Activated effector memory CD4-positive, alpha-beta T cell treated with anti-CD3 and anti-CD28 coated beads, Interleukin-2, amount 50 U/mL, for 16 hours (primary cell): Measurements from ENCODE around the gene PLEKHH3.

Experiments
- DNase-seq: peaks from one replicate; pipeline ENCODE4 v3.0.0-alpha.2; 2020

PLEKHH3 gene, protein sequence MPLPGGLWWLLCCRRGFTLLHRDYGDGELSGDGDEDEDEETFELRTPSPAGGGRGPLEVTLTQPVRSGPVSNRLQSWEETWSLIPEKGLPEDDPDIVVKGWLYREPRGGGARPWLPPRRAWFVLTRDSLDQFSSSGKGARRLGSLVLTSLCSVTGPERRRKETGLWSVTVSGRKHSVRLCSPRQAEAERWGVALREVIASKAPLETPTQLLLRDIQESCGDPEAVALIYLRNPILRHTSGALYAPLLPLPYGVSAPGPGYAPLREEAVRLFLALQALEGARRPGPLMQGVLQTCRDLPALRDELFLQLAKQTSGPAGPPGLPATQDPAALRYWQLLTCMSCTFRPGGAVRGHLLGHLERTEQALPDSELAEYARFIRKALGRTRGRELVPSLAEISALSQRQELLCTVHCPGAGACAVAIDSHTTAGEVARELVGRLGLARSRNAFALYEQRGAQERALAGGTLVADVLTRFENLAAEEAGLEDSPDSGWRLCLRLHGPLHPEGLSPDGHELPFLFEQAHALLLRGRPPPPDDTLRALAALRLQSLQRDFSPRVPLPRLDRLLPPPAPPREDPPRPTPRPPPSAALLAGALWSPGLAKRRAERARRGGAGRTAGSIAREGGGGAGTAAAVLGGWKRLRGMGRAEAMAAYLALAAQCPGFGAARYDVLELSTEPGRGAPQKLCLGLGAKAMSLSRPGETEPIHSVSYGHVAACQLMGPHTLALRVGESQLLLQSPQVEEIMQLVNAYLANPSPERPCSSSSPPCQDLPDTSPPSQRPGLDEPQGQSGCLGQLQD

DNA sequence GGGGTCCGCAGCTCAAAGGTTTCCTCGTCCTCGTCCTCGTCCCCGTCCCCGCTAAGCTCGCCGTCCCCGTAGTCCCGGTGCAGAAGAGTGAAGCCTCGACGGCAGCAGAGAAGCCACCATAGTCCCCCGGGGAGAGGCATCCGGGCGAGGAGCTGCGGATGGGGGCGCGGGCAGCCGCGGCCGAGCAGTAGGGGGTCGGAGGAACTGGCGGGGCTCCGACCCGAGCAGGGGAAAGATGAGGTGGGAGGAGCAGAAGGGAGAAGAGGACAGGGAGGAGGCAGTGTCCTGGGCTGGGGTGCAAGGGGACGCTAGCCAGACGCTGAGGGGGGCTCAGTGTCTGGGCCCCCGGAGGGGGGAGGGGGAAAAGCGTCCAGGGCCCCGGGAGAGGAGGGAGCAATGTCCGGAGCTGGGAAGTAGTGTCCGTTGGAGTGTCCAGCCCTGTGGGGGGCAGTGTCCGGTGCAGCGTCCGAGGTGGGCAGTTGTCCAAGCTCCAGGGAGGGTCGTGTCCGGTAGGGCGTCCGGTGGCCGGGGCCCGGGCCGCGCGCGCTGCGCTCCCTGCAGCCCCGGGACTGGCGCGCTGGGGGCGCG lies at the start of gene PLEKHH3:
Gene PLEKHH3 (minus strand): TSS at position 571 of the 588 bp plus-strand sequence. CDS start 431 bp downstream, at position 140.
- no peak for DNase-seq

DNA sequence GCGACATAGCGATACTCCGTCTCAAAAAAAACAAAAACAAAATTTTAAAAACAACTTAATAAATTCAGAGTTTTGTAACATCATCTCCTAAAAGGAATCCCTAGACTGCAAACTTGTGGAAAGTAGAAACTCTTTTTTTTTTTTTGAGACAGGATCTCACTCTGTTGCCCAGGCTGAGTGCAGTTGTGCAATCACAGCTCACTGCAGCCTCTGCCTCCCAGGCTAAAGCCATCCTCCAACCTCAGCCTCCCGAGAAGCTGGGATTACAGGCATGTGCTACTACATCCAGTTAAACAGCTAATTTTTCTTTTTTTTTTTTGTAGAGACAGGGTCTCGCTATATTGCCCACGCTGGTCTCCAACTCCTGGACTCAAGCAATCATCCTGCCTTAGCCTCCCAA lies 48.3 kb upstream of the PLEKHH3 start:
- no peak for DNase-seq

DNA sequence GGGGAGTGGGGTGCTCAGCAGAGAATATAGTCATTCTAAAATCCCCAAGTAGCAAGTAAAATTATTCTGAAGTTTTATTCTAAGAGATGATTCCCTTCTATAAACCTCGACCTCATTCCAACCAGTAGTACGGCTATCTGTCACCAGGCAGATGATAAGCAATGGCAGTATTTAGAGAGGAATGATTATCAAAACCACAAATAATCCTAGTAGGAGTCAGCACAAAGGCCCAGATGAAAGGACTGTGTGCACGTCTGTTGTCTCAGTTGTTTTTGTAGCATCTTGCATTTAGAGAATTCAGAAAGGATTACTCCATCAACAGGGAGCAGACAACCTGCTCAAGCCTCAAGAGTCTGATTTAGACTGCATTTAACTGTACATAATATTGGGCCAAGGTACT lies 46.8 kb upstream of the PLEKHH3 start:
- no peak for DNase-seq

DNA sequence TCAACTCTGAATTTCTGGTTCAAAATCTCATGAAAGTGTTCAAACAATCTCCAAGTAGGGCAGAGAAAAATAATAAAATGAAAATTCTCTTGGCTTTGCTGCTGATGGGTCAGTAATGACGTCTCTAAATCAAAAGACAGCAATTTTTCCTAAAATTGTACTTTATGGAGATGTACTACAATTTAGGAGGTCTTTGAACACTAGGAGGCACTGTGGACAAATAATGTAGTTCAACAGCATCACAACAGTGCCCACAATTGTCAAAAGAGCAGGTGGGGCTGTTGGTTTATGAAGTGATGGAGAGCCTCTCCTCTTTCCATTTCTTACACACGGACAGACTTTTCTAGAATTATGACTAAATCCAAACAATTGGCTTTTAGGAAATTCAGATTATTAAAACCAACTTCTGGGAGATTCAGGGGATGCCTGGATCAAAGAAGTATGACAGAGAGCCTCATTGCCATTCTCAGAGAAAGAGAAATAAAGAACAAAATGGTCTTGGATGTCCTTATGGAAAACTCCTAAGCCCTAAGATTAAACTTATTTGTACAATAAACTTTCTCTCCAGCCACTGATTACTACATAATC lies 44.3 kb upstream of the PLEKHH3 start:
- peak; percentile 66 for DNase-seq

DNA sequence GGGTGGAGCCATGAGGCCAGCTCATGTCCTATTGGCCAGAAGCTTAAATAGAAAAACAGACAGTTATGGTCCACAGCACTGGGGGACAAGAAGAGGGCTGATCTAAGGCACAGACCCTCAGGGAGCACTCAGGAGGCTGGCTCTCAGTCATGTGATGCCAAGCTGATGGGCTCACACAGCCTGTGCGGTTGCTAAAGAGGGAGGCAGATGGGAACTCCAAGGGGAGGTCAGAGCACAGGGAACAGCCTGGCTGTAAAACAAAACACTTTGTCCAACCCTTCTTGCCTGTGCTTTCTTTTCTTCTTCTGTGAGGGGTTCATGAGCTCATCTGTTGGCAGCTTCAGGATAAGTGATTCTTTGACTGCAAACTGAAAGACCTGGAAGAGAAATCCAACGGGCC lies 32.8 kb upstream of the PLEKHH3 start:
- DNase-seq, result no peak

DNA sequence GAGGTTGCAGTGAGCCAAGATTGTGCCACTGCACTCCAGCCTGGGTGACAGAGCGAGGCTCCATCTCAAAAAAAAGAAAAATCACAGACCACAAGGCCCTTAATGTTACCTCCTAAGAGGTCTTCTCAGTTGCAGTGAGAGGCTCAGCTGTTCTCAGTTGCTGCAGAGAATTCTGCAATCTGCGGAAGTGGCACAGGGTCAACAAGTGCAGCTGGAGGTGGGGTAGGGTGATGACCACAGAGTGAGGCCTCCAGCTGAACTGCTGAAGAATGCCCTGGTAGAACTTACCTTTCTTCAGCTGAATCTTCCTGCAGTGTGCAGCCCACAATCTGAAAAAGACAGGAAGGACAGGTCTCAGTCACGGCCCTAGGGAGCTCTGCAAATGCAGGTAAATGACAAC lies 31.8 kb upstream of the PLEKHH3 start:
- DNase-seq, result no peak

DNA sequence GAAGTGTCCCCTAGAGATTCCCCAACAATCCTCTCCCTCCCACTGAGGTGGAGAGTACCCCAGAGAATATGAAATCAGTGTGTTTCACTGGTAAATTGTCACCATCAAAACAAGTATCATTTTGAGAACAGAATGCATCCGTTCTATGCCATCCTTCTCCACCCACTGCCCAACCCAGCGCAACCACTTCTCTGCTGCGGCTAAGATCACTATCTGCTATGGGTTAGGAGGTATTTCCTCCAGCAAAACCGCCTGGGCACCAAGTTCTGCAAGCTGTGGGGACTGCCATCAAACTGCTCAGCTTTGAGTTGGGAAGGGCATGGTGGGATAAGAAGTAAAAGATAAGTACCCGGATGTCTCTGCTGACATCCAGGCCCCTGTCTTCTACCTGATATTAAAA lies 29.9 kb upstream of the PLEKHH3 start:
- peak; percentile 87 for DNase-seq

DNA sequence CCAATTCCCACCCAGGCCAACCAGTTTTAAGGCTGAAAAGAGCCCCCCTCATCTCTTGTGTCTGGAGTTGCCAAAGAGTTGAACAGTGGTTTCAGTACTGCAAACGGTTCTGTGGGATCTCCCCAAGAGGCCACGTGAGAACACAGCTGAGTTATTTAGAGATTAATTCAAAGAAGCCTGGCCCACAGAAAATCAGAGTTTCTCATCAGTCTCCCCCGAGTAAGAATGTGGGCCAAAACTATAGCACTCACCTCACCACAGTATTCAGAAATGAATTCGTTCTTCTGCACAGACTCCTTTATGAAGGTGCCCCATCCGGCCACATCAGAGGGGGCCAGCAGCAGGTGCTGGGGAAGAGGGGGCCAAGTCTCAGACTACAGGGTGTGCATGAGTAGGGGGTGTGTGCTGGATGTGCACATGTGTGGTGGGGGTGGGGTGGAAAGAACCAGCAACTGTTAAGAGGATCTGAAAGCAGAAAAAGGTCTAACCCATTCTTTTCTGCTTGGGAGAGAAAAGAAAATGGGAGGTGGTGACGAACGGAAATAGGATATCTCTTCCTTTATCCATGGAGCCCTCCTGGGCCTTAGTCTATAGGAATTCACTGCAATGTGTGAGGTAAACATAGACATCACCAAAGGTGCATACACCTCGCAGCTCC lies 28.2 kb upstream of the PLEKHH3 start:
- DNase-seq, result peak; percentile 71

DNA sequence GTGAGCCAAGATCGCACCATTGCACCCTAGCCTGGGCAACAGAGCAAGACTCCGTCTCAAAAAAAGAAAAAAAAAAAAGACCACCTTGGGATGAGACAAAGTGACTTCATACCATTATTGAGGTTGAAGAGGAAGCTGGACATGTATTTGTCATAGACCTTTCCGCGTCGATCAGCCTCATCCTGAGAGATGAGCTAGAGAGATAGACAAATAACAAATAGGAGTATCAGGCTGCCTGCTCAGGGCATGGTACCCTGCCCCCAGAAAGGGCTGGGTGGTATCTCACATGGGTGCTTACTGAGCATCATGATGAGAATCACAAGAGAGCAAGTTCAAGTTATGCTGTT lies 27.7 kb upstream of the PLEKHH3 start:
- DNase-seq, result no peak

DNA sequence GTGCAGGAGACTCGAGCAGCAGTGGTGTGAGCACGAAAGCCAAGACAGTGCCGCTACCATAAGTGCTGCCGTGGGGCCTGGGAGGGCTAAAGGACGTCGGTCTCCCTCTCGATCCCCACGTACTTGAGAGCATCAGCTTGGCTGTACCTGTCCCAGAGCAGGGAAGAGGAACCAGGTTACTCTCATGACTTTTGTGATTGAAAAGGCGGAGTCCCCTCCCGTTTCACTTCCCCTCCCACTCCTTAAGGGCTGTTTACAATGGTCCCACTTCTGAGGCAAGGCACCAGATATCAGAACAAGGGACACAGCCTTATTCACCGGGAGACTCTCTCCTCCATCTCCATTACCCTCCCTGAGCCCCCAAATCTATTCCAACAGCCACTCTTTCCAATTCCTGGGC lies 25.7 kb upstream of the PLEKHH3 start:
- DNase-seq, result no peak

DNA sequence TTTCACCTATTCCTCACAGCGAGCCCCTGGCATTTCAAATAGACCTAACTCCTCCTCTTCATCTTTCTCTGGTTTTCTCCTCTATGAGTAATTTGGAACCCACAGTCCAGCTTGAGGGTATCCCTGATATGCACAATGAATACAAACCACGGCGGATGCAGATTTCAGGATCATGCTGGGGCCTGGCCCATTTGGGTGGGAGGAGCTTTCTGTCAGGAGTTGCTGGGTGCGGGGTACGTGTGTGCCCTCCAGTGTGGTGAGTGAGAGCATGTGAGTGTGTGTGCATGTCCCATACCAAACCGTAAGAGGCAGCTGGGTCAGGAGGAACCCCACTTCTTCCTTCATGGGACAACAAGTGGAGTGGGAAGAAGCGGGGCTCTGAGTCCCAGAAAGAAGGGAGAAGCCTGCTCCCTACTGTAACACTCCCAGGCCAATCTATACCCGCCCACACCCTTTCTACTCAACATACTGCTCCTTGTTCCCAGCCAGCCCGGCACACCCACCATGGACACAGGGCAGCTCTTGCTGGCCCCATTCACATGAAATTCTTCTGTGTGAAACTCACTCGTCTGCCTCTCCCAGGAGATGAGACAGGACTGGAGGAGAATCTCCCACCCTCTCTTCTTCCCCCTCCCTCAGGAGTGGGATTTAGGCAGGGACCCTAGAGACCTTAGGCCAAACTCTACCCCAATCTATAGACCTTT lies 23.9 kb upstream of the PLEKHH3 start:
- no peak for DNase-seq

DNA sequence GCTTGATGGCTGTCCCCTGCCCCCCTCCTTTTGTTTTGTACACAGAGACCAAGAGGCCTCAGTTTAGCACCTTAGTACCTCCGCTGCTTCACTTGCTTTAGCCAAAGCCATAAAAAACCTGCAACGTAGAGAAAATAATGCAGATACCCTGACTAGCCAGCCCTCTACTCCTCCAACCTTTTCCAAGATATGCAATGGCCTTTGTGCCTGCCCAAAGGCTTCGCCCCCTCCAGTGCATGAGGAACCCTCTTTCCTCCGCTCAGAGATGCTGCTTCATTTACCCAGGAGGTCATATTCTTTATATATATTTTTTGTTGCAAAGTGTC lies 22.6 kb upstream of the PLEKHH3 start:
- DNase-seq, result no peak

DNA sequence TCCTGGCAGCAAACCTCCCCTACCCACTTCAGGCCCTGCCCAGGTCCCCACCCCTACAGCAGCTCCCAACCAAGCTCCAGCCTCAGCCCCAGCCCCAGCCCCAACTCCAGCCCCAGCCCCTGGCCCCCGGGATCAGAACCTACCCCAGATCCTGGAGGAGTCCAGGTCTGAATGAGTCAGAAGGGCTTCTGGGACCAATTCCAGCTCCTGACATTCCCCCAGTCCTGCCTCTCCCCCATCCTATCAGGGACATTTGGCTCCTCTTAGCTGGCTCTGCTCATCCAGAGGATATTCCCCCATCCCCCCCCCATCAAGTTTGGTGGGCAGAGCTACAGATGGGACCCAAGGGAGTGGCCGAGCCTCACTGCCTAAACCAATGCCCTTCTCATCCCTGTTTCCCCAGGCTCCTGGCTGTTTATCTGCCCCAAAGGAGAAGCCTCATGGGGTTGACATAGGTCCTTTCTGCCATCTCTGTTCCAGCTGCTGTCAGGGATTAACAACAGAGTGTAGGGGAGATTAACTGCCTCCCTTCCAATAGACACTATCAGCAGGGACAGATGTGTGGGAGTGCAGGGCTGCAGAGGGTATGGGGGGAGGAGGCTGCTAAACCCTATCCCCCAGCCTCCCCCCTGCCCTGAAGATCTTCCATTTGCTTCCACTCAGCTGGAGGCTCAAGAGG lies 22.1 kb upstream of the PLEKHH3 start:
- DNase-seq, result no peak

DNA sequence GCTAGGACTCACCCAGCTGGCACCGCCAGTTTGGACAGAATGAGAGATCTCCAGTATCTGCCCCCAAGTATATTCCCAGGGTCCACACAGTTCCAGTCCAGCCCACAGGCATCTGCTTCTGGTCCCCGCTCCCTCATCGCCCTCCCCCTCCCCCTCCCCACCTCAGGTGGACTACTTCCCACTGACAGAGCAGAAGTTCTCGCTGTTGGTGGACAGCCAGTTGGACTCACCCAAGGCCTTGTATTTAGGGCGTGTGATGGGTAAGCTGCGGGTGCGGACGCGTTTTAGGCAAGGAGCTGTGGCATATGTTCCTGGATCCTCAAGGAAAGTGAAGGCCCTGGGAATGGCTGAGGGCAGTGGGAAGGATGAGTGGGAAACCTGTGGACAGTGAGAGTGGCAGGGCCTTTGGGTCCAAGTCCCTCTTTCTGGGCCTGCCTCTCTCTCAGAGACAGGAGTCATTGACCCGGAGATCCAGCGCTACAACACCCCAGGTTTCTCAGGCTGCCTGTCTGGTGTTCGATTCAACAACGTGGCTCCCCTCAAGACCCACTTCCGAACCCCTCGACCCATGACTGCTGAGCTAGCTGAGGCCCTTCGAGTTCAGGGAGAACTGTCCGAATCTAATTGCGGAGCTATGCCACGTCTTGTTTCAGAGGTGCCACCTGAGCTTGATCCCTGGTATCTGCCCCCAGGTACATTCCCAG lies 20.5 kb upstream of the PLEKHH3 start:
- DNase-seq, result no peak

DNA sequence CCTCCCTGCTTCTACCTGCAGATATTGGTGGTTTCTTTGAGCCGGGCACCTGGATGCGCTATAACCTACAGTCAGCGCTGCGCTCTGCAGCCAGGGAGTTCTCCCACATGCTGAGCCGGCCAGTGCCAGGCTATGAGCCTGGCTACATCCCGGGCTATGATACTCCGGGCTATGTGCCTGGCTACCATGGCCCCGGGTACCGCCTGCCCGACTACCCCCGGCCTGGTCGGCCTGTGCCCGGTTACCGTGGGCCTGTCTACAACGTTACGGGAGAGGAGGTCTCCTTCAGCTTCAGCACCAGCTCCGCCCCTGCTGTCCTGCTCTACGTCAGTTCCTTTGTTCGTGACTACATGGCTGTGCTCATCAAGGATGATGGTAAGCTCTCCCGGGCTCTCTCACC lies 18.7 kb upstream of the PLEKHH3 start:
- no peak for DNase-seq

DNA sequence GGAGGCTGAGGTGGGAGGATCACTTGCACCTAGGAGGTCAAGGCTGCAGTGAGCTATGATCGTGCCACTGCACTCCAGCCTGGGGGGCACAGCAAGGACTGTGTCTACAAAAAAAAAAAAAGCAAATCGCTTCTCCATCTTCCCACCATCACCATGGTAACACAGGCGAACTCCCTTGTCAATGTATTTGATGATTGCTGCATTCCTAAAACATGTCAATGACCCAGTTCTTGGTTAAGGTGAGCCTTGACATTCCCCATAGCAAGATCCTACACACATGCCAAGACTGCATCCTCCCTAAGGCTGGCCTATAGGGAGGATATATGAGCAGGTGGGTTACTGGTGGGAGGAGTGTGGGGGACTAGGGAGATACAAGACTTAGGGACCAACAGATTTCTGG lies 17.7 kb upstream of the PLEKHH3 start:
- peak; percentile 14 for DNase-seq

DNA sequence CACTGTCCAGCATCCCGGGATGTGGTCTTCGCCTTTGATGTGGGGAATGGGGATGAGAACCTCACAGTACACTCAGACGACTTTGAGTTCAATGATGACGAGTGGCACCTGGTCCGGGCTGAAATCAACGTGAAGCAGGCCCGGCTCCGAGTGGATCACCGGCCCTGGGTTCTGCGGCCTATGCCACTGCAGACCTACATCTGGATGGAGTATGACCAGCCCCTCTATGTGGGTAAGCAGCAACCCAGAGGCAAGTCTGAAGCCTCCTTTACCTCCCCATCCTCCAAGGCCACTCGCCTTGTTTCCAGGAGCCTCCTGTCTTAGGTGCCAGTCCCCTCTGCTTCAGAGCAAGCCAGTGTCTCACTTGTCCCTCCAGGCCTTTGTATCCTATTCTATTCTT lies 15.7 kb upstream of the PLEKHH3 start:
- DNase-seq, result no peak

DNA sequence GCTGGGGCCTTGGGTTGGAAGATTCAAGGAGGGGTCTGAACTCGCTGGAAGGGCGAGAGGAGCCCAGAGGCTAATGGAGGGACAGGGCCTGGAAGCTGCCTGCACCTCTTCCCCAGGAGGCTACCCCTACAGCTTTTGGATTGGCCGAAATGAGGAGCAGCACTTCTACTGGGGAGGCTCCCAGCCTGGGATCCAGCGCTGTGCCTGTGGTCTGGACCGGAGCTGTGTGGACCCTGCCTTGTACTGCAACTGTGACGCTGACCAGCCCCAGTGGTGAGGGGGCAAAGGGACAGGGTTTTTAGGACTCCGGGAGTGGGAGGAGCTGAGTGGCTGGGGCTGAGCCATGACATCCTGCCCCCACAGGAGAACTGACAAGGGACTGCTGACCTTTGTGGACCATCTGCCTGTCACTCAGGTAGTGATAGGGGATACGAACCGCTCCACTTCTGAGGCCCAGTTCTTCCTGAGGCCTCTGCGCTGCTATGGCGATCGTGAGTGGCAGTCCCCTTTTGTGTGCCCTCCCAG lies 14.3 kb upstream of the PLEKHH3 start:
- no peak for DNase-seq

DNA sequence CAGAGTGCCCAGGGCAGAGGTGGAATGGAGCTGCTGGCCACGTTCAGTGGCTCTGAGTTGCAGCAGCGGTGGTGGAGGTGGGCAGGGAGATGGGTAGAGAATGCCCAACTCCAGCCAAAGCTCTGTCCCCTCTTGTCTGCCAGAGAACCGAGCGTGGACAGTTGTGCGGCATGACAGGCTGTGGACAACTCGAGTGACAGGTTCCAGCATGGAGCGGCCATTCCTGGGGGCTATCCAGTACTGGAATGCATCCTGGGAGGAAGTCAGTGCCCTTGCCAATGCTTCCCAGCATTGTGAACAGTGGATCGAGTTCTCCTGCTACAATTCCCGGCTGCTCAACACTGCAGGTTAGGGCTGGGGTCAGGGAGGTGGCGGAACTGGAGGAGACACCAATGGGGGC lies 13.8 kb upstream of the PLEKHH3 start:
- no peak for DNase-seq

DNA sequence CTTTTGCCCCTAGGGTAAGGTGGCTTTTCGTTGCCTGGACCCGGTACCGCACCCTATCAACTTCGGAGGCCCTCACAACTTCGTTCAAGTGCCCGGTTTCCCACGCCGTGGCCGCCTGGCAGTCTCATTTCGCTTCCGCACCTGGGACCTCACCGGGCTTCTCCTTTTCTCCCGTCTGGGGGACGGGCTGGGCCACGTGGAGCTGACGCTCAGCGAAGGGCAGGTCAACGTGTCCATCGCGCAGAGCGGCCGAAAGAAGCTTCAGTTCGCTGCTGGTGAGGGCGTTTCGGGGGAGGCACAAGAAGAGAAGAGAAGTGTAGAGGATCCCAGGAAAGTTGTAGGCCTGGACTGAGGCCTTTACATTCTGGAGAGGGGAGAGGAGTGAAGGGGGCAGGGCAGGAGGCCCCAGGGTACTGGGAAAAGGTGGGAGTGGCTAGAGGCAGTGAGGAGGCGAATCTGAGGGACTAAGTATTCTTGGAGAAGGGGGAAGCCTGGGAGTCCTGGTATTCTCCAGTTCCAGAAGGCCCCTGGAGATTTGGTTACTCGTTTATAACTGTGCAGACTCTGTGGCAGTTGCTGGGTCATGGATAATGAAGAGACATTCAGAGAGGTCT lies 11.0 kb upstream of the PLEKHH3 start:
- no peak for DNase-seq
